Lower lobe of right lung (tissue), 2 donors: ENCODE data around the gene CS. TPM values are rescaled to one million over a fixed set of nuclear protein-coding genes. Genes with fewer than 3 reads are reported as not detected.
A peak's percentile ranks its signal among the peaks of the same experiment; 100 is the strongest.

Source experiments
- ATAC-seq, 2 donors: fragments of 200-7000 bp; cut with Tn5 transposase; one replicate each; pipeline ENCODE4 v1.9.1; 2020 to 2022; ENCODE audit warnings: mild to moderate bottlenecking in 2 of 2, moderate library complexity in 2 of 2
- DNase-seq: peaks from one replicate; pipeline ENCODE4 v3.0.0-alpha.2; 2020
- H3K27ac ChIP-seq: fragments of 200-600 bp; one replicate; pipeline ENCODE4 v1.8.0; 2022
- H3K27me3 ChIP-seq: fragments of 200-600 bp; one replicate; pipeline ENCODE4 v1.8.0; 2022; ENCODE audit warnings: low read depth
- H3K36me3 ChIP-seq: fragments of 200-600 bp; one replicate; pipeline ENCODE4 v1.8.0; 2022; ENCODE audit warnings: mild to moderate bottlenecking
- H3K4me1 ChIP-seq: fragments of 200-600 bp; one replicate; pipeline ENCODE4 v1.8.0; 2022
- H3K4me3 ChIP-seq: fragments of 200-600 bp; one replicate; pipeline ENCODE4 v1.8.0; 2022; ENCODE audit warnings: mild to moderate bottlenecking
- H3K9me3 ChIP-seq: fragments of 200-600 bp; one replicate; pipeline ENCODE4 v1.8.0; 2022
- CTCF ChIP-seq: fragments of 200-600 bp; IDR thresholded peaks from one replicate; pipeline ENCODE4 v1.8.0; 2022; ENCODE audit warnings: antibody characterized with exemption, mild to moderate bottlenecking
- intact Hi-C: fragments of 100-400 bp; cut with DNase I; formaldehyde crosslinking; loops from one replicate; pipeline ENCODE4 v1.11.0; 2022
- total RNA-seq: library from RNA; stranded (reverse); fragmentation: NEBNext Ultra II Directional; extraction: Animal tissue kit (Norgen Biotek cat#: 25700); gene quantifications from one replicate; pipeline ENCODE4 v1.2.1, GENCODE V29; 2021
- donor health status: DM: no; HTN: yes; CAD: no; lungs with severe emphysema.

Gene CS
- total RNA-seq, 1 donor from 2014 or later, result 175 TPM

- peaks cover 52% of the 10 kb centered on the region for H3K36me3 ChIP-seq
- peaks cover 31% of the 10 kb centered on the region for H3K4me1 ChIP-seq
- H3K27me3 ChIP-seq, result no peaks in the 10 kb centered on the region
- no peak for ATAC-seq
- intact Hi-C loops, result no loop called here
- no peak overlapping the region for H3K4me3 ChIP-seq
- no peak for DNase-seq
- no peaks in the 10 kb centered on the region for H3K9me3 ChIP-seq
- no peak overlapping the region for H3K27ac ChIP-seq
- no peak for TF ChIP-seq CTCF
These were observed 43.7 kb downstream of the CS start for GRCh38 chr12:56256326-56256960.

- Histone ChIP-seq H3K27me3 (no peaks in the 10 kb centered on the region), H3K9me3 (no peaks in the 10 kb centered on the region), H3K27ac (no peak overlapping the region), H3K4me3 (no peak overlapping the region), H3K4me1 (peaks cover 31% of the 10 kb centered on the region), H3K36me3 (peaks cover 60% of the 10 kb centered on the region)
- intact Hi-C loops, result no loop called here
- no peak for ATAC-seq
- no peak for DNase-seq
- TF ChIP-seq CTCF, result no peak
These were observed 44.5 kb downstream of the CS start for GRCh38 chr12:56255671-56256070.

DNA sequence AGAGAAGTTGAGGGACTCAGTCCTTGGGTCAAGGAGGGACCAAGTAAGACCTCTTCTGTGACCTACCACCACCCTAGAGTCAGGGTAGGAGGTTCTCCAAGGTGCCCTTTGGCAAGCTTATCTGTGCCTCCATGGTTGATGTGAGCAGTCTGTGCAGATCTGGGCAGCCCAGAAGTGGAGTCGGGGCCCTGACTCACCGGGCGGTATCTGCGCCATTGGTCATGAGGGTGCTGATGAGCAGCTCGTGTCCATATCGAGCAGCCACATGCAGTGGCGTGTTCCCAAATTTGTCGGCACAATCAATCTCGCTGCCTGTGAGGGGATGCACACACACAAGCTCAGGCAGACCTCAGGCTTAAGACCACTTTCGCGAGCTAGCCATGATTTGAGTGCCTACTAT is 47.0 kb downstream of the CS start:
- Histone ChIP-seq H3K27me3 (no peaks in the 10 kb centered on the region), H3K4me3 (no peak overlapping the region), H3K27ac (no peak overlapping the region), H3K9me3 (no peaks in the 10 kb centered on the region), H3K4me1 (peaks cover 23% of the 10 kb centered on the region), H3K36me3 (peaks cover 85% of the 10 kb centered on the region)
- DNase-seq, result no peak
- intact Hi-C loops, result no loop called here
- ATAC-seq, result no peak
- no peak for TF ChIP-seq CTCF

DNA sequence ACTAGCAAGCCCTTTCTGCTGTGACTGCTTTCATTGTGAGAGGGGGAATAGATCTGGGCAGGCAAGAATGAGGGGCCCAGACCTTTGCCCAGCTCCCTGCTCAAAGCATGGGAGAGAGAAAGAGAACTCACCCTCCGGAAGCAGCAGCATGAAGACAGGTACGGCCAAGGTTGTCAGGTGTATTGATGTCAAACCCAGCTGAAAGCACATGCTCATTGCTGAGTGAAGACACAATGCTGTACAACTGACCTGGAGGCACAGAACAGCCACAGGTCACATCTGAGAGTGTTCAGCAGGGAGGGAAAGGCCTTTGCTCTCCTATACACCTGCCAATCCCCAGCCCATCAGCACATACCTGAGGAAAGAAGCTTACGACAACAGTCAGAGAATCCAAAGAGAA is 47.5 kb downstream of the CS start:
- ATAC-seq, result no peak
- peaks cover 90% of the 10 kb centered on the region for H3K36me3 ChIP-seq
- no peak for TF ChIP-seq CTCF

DNA sequence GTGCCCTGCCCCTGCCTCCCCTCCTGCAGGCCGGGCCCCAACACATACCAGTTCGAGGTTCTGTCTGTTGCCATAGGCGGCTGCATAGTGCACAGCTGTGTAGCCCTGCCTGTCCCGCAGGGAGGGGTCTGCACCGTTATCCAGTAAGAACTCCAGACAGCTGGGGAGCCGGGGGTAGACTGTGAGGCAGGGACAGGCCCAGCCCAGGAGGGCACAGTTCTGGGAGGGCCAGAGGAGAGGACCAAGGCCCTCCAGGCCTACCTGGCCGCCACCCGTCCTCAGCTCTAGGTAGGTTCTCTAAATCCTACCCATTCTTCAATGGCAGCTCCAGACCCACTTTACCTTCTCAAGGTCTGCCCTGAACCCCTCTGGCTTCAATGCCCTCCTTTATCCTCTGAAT is 51.4 kb downstream of the CS start:
- no peak for DNase-seq
- no peak overlapping the region for H3K27ac ChIP-seq
- ATAC-seq, result peak in 1 of 2 donors; percentile 17
- H3K4me3 ChIP-seq, result no peak overlapping the region
- TF ChIP-seq CTCF, result no peak
- H3K9me3 ChIP-seq, result no peaks in the 10 kb centered on the region
- intact Hi-C loops, result no loop called here
- H3K27me3 ChIP-seq, result no peaks in the 10 kb centered on the region
- no peaks in the 10 kb centered on the region for H3K4me1 ChIP-seq
- peaks cover 100% of the 10 kb centered on the region for H3K36me3 ChIP-seq

More for the DNA sequence above, 47.5 kb downstream of the CS start:
- intact Hi-C loops, result no loop called here
- H3K4me1 ChIP-seq, result peaks cover 23% of the 10 kb centered on the region
- no peak overlapping the region for H3K27ac ChIP-seq
- DNase-seq, result no peak
- H3K4me3 ChIP-seq, result no peak overlapping the region
- H3K27me3 ChIP-seq, result no peaks in the 10 kb centered on the region
- no peaks in the 10 kb centered on the region for H3K9me3 ChIP-seq
